Endothelial cell of umbilical vein (primary cell): Measurements from ENCODE around the gene FAM81A.

Source experiments
- CTCF ChIP-seq, 2 donors: IDR thresholded peaks; 1 replicate in 1 of 2; 2 replicates in 1 of 2; pipeline ENCODE4 v1.5.1; 2011; ENCODE audit warnings: low read length in 2 of 2, mild to moderate bottlenecking in 2 of 2, moderate library complexity in 2 of 2, control low read depth in 1 of 2, inconsistent platforms in 1 of 2, low read depth in 1 of 2; ENCODE audit not compliant: insufficient read depth in 1 of 2; ENCODE audit errors: extremely low read depth in 1 of 2
- MYC ChIP-seq: IDR thresholded peaks from one replicate; pipeline ENCODE4 v1.6.1; 2011; ENCODE audit warnings: mild to moderate bottlenecking, low read depth, low read length

GRCh38 chr15:59444081-59444835 lies 6.3 kb downstream of the FAM81A start:
- no peak for TF ChIP-seq CTCF (IDR thresholded peaks at IDR 0.05; ENCODE audit: extremely low read depth in 1 of 2, insufficient read depth in 1 of 2, low read depth in 1 of 2, low read length in 2 of 2)
- no peak for TF ChIP-seq MYC
